GM23338 (cell line): ENCODE measurements around the gene TRPM3.

Experiments used
- CREB1 ChIP-seq: fragments of 250-450 bp; sonication (Bioruptor Pico); IDR thresholded peaks from 2 replicates; pipeline ENCODE4 v1.5.0; 2020; ENCODE audit warnings: low read depth, mild to moderate bottlenecking, moderate library complexity
- CTCF ChIP-seq, 2 experiments: fragments of 200-600 bp in 1 of 2; sonication (generic) in 1 of 2; conservative IDR thresholded peaks; 2 replicates each; pipeline versions ENCODE4 v1.5.1 to v1.6.1; 2016 to 2017; ENCODE audit warnings: antibody characterized with exemption in 2 of 2, low read depth in 2 of 2, mild to moderate bottlenecking in 2 of 2, moderate library complexity in 1 of 2
- EZH2 ChIP-seq: fragments of 200-600 bp; sonication (generic); IDR thresholded peaks from one replicate; pipeline ENCODE4 v1.8.0; 2017; ENCODE audit warnings: antibody characterized with exemption, mild to moderate bottlenecking, low read depth; ENCODE audit not compliant: unreplicated experiment
- EZH2phosphoT487 ChIP-seq: fragments of 200-600 bp; sonication (generic); IDR thresholded peaks from one replicate; pipeline ENCODE4 v1.8.1; 2018; ENCODE audit warnings: antibody characterized with exemption; ENCODE audit not compliant: unreplicated experiment
- JUNB ChIP-seq: IDR thresholded peaks from one replicate; pipeline ENCODE4 v1.6.1; 2016; ENCODE audit warnings: antibody characterized with exemption; ENCODE audit not compliant: unreplicated experiment
- NANOG ChIP-seq: IDR thresholded peaks from 2 replicates; pipeline ENCODE4 v1.6.1; 2016; ENCODE audit warnings: antibody characterized with exemption, borderline replicate concordance
- POLR2AphosphoS5 ChIP-seq: IDR thresholded peaks from 2 replicates; pipeline ENCODE4 v1.6.1; 2016; ENCODE audit warnings: antibody characterized with exemption, low read depth
- REST ChIP-seq: IDR thresholded peaks from one replicate; pipeline ENCODE4 v1.6.1; 2018; ENCODE audit warnings: antibody characterized with exemption; ENCODE audit not compliant: unreplicated experiment
- STAT1 ChIP-seq: IDR thresholded peaks from one replicate; pipeline ENCODE4 v1.6.1; 2016; ENCODE audit warnings: antibody characterized with exemption; ENCODE audit not compliant: unreplicated experiment
- ZNF114 ChIP-seq: fragments of 250-450 bp; sonication (Bioruptor Pico); IDR thresholded peaks from 2 replicates; pipeline ENCODE4 v1.5.0; 2020; ENCODE audit warnings: mild to moderate bottlenecking, moderate library complexity
- ZNF331 ChIP-seq: fragments of 250-450 bp; sonication (Bioruptor Pico); IDR thresholded peaks from 2 replicates; pipeline ENCODE4 v1.5.0; 2020; ENCODE audit warnings: low read depth, mild to moderate bottlenecking, moderate library complexity
- ZNF462 ChIP-seq: fragments of 250-450 bp; sonication (Bioruptor Pico); IDR thresholded peaks from 2 replicates; pipeline ENCODE4 v1.5.0; 2020; ENCODE audit warnings: mild to moderate bottlenecking, moderate library complexity
- TF ChIP-seq, protein P1 (sequence below): IDR thresholded peaks from 2 replicates; pipeline ENCODE4 v1.6.1; 2016; ENCODE audit warnings: antibody characterized with exemption

GRCh38 chr9:70772601-70773000, 348.8 kb downstream of the TRPM3 start:
- TF ChIP-seq REST, result no peak
- TF ChIP-seq CTCF (conservative IDR thresholded peaks at IDR 0.05; ENCODE audit: low read depth in 2 of 2), result no peak
- no peak for TF ChIP-seq EZH2
- no peak for TF ChIP-seq EZH2phosphoT487
- no peak for TF ChIP-seq ZNF114 (CRISPR knock-in tag)
- TF ChIP-seq POLR2AphosphoS5, result no peak
- no peak for TF ChIP-seq CREB1 (CRISPR knock-in tag)
- TF ChIP-seq, protein P1, sequence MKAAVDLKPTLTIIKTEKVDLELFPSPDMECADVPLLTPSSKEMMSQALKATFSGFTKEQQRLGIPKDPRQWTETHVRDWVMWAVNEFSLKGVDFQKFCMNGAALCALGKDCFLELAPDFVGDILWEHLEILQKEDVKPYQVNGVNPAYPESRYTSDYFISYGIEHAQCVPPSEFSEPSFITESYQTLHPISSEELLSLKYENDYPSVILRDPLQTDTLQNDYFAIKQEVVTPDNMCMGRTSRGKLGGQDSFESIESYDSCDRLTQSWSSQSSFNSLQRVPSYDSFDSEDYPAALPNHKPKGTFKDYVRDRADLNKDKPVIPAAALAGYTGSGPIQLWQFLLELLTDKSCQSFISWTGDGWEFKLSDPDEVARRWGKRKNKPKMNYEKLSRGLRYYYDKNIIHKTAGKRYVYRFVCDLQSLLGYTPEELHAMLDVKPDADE, result no peak
- TF ChIP-seq NANOG, result no peak
- TF ChIP-seq ZNF331 (CRISPR knock-in tag), result no peak
- TF ChIP-seq STAT1, result no peak
- TF ChIP-seq JUNB, result no peak
- TF ChIP-seq ZNF462 (CRISPR knock-in tag), result no peak
